ENCODE measurements around the gene GDPD4.

GDPD4 gene

GRCh38 chr11:77173494-77173893, 128.0 kb downstream of the GDPD4 start:
- no peak for DNase-seq (ENCODE audit: low read depth)

GRCh38 chr11:77172666-77172982, 128.9 kb downstream of the GDPD4 start:
- DNase-seq (ENCODE audit: low read depth) = no peak

- no peak for DNase-seq (ENCODE audit: low read depth)
Measured at GRCh38 chr11:77171885-77172665, 129.4 kb downstream of the GDPD4 start.

GRCh38 chr11:77171254-77171653, 130.2 kb downstream of the GDPD4 start:
- DNase-seq (ENCODE audit: low read depth) = no peak

- DNase-seq (ENCODE audit: low read depth) = no peak
Measured at GRCh38 chr11:77170107-77170506, 131.4 kb downstream of the GDPD4 start.

GRCh38 chr11:77167791-77168190, 133.7 kb downstream of the GDPD4 start:
- no peak for DNase-seq (ENCODE audit: low read depth)

- no peak for DNase-seq (ENCODE audit: low read depth)
Measured at GRCh38 chr11:77167111-77167626, 134.3 kb downstream of the GDPD4 start.
